A549 treated with CpdA at 1 μM for 4 hours (cell line): ENCODE data around the gene PSME3. TPM values are rescaled to one million over a fixed set of nuclear protein-coding genes. Genes with fewer than 3 reads are reported as not detected.

Source experiments
- total RNA-seq: library from RNA; stranded (reverse); fragments of 200-300 nt; extraction: Qiagen RNA extraction; gene quantifications from 5 replicates; pipeline ENCODE4 v1.2.3, GENCODE V29; 2022; ENCODE audit warnings: low read depth

Gene PSME3
- 225 to 304 TPM (median 243 TPM) in 5 replicates for total RNA-seq

GRCh38 chr17:42832934-42833766 lies at the start of gene PSME3:
Gene PSME3 (plus strand): TSS chr17:42833397. CDS start chr17:42833632, 235 bp downstream.

GRCh38 chr17:42798383-42799380 lies 34.5 kb upstream of the PSME3 start, which contains the start of the genes CNTD1 and COA3:
Gene CNTD1 (plus strand): TSS chr17:42798861. CDS start chr17:42799068, 207 bp downstream.
Gene COA3 (minus strand): TSS chr17:42798704. CDS start chr17:42798681, 23 bp downstream.

GRCh38 chr17:42844271-42844670 lies 11.1 kb downstream of the PSME3 start, which contains the start of gene AOC2:
Gene AOC2 (plus strand): TSS chr17:42844580. CDS start chr17:42844627, 47 bp downstream.

GRCh38 chr17:42850954-42851353 lies 17.8 kb downstream of the PSME3 start, which contains the start of gene AOC3:
Gene AOC3 (plus strand): TSS chr17:42851199. CDS start chr17:42851344, 145 bp downstream.

Other genes with a start within 250 kb of the PSME3 start
- 27.4 to 32.7 TPM (median 29.2 TPM) in 5 replicates for gene RETREG3, start 224.0 kb upstream of the PSME3 start, total RNA-seq
- 145 to 162 TPM (median 150 TPM) in 5 replicates for gene TUBG1, start 223.7 kb upstream of the PSME3 start, total RNA-seq
- 21.3 to 26.6 TPM (median 23.8 TPM) in 5 replicates for gene TUBG2, start 174.1 kb upstream of the PSME3 start, total RNA-seq
- 11.4 to 20.4 TPM (median 18.3 TPM) in 5 replicates for gene PLEKHH3, start 156.4 kb upstream of the PSME3 start, total RNA-seq
- 0.30 to 0.63 TPM (median 0.37 TPM) in 5 replicates for gene CCR10, start 151.6 kb upstream of the PSME3 start, total RNA-seq
- 5.1 to 6.9 TPM (median 5.5 TPM) in 5 replicates for gene CNTNAP1, start 150.9 kb upstream of the PSME3 start, total RNA-seq
- 8.1 to 12.6 TPM (median 11.6 TPM) in 5 replicates for gene EZH1, start 88.4 kb upstream of the PSME3 start, total RNA-seq
- gene RAMP2, start 72.2 kb upstream of the PSME3 start, total RNA-seq: 0.65 to 1.3 TPM (median 0.99 TPM) in 5 replicates
- gene VPS25, start 59.9 kb upstream of the PSME3 start, total RNA-seq: 126 to 132 TPM (median 128 TPM) in 5 replicates
- 0.92 to 2.0 TPM (median 1.3 TPM) in 5 replicates for gene WNK4, start 52.8 kb upstream of the PSME3 start, total RNA-seq
- 118 to 141 TPM (median 138 TPM) in 5 replicates for gene COA3, start 34.7 kb upstream of the PSME3 start, total RNA-seq
- gene CNTD1, start 34.5 kb upstream of the PSME3 start, total RNA-seq: 0.08 to 0.27 TPM (median 0.25 TPM) in 3 of 5 replicates, not detected in the others
- 76.8 to 105 TPM (median 80.9 TPM) in 5 replicates for gene BECN1, start 9.1 kb upstream of the PSME3 start, total RNA-seq
- 1.4 to 3.0 TPM (median 2.0 TPM) in 5 replicates for gene AOC2, start 11.2 kb downstream of the PSME3 start, total RNA-seq
- gene AOC3, start 17.8 kb downstream of the PSME3 start, total RNA-seq: 0.97 to 2.1 TPM (median 1.0 TPM) in 5 replicates
- gene G6PC1, start 67.4 kb downstream of the PSME3 start, total RNA-seq: not detected in 5 replicates
- 51.5 to 58.5 TPM (median 55.3 TPM) in 5 replicates for gene AARSD1, start 131.1 kb downstream of the PSME3 start, total RNA-seq
- 0.55 to 0.99 TPM (median 0.84 TPM) in 5 replicates for gene PTGES3L, start 146.7 kb downstream of the PSME3 start, total RNA-seq
- gene RUNDC1, start 147.2 kb downstream of the PSME3 start, total RNA-seq: 19.6 to 21.7 TPM (median 20.3 TPM) in 5 replicates
- 2,853 to 3,460 TPM (median 3,163 TPM) in 5 replicates for gene RPL27, start 165.0 kb downstream of the PSME3 start, total RNA-seq
- gene IFI35, start 173.4 kb downstream of the PSME3 start, total RNA-seq: 17.3 to 19.5 TPM (median 17.9 TPM) in 5 replicates
- 202 to 235 TPM (median 227 TPM) in 5 replicates for gene VAT1, start 189.0 kb downstream of the PSME3 start, total RNA-seq
- 0.13 to 0.24 TPM (median 0.15 TPM) in 5 replicates for gene RND2, start 191.8 kb downstream of the PSME3 start, total RNA-seq